HG03460 (cell line): ENCODE results near the gene TBCEL.
"Not testable (repeated sequence)": the region's sequence is repeated elsewhere in the genome, so short reads cannot be mapped to it uniquely, and the experiment has no call there.

Experiments
- ATAC-seq: cut with Tn5 transposase; IDR thresholded peaks from one replicate; pipeline ENCODE4 v1.9.1; 2021; ENCODE audit not compliant: unreplicated experiment

Gene TBCEL

GRCh38 chr11:121029153-121029552, 5.3 kb downstream of the TBCEL start:
- no peak for ATAC-seq

GRCh38 chr11:121029813-121030445, 6.0 kb downstream of the TBCEL start:
- no peak for ATAC-seq

- no peak for ATAC-seq
Observed at GRCh38 chr11:121031167-121031566, 7.3 kb downstream of the TBCEL start.

GRCh38 chr11:121031648-121032047, 7.7 kb downstream of the TBCEL start:
- not testable (repeated sequence) for ATAC-seq

GRCh38 chr11:121032546-121032945, 8.6 kb downstream of the TBCEL start:
- no peak for ATAC-seq

- no peak for ATAC-seq
Observed at GRCh38 chr11:121033635-121034034, 9.7 kb downstream of the TBCEL start.

GRCh38 chr11:121035169-121035755, 11.4 kb downstream of the TBCEL start:
- no peak for ATAC-seq

- no peak for ATAC-seq
Observed at GRCh38 chr11:121035780-121036179, 11.9 kb downstream of the TBCEL start.

GRCh38 chr11:121037016-121037415, 13.1 kb downstream of the TBCEL start:
- no peak for ATAC-seq

GRCh38 chr11:121038648-121039409, 14.9 kb downstream of the TBCEL start:
- no peak for ATAC-seq

- ATAC-seq = no peak
Observed at GRCh38 chr11:121039971-121040613, 16.2 kb downstream of the TBCEL start.

GRCh38 chr11:121040614-121041002, 16.7 kb downstream of the TBCEL start:
- ATAC-seq = no peak

- ATAC-seq = no peak
Observed at GRCh38 chr11:121041072-121041471, 17.2 kb downstream of the TBCEL start.

- no peak for ATAC-seq
Observed at GRCh38 chr11:121042296-121042695, 18.4 kb downstream of the TBCEL start.

GRCh38 chr11:121047926-121048325, 24.0 kb downstream of the TBCEL start:
- ATAC-seq = no peak

- ATAC-seq = no peak
Observed at GRCh38 chr11:121048464-121049233, 24.7 kb downstream of the TBCEL start.

- ATAC-seq = no peak
Observed at GRCh38 chr11:121053244-121053643, 29.3 kb downstream of the TBCEL start.

- no peak for ATAC-seq
Observed at GRCh38 chr11:121054266-121054665, 30.4 kb downstream of the TBCEL start.

GRCh38 chr11:121055076-121055475, 31.2 kb downstream of the TBCEL start:
- no peak for ATAC-seq

- no peak for ATAC-seq
Observed at GRCh38 chr11:121057922-121058321, 34.0 kb downstream of the TBCEL start.

- ATAC-seq = no peak
Observed at GRCh38 chr11:121058941-121059340, 35.0 kb downstream of the TBCEL start.
